GM12873 (cell line): ENCODE measurements around the gene NDUFC2.

Experiments used
- TF ChIP-seq, protein P1 (sequence below): IDR thresholded peaks from 2 replicates; pipeline ENCODE4 v1.5.1; 2012; ENCODE audit warnings: low read depth, mild to moderate bottlenecking, moderate library complexity, low read length, control low read depth; ENCODE audit not compliant: insufficient read depth; ENCODE audit errors: missing control alignments

The NDUFC2 gene

DNA sequence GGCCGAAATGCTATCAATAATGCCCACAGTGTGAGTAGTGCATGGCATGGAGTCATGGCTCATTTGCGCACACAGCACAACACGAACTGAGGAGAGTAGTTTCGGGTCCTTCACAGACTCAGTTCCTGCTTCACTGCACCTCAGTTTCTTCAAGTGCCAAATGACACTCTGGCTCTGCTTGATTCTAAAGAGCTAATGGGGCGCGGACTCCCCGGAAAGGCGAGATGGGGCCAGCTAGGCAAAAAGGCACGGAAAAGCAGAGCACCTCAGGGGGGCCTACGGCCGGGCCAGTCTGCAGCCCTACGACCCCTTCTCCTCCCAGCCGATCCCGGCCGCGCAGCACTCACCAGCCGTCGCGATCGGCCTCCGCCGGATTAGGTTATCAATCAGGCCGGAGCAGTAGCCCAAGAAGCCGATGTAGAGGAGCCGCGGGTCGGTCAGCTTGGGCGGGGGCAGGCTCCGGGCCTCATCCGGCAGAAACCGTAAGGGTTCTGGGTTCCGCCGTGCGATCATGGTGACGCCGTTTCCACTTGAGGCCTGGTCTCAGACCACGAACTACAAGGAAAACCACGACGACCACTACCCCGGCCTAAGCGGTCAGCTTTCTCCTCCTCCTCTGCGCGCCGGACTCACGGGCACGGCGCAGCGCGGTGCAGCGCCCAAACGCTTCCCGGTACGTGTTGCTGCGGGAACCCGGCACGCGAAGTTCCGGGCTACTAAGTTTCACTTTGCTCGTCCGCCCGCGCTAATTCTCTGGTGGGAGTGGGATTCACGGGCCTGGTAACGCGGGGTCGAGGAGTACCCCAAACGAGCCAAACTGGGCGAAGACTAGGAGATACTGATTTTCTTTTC, at the start of gene NDUFC2:
Gene NDUFC2, minus strand, starts transcription at position 631 of the 852 bp plus-strand sequence. Its CDS starts 118 bp downstream, at position 513.
- TF ChIP-seq, protein P1, sequence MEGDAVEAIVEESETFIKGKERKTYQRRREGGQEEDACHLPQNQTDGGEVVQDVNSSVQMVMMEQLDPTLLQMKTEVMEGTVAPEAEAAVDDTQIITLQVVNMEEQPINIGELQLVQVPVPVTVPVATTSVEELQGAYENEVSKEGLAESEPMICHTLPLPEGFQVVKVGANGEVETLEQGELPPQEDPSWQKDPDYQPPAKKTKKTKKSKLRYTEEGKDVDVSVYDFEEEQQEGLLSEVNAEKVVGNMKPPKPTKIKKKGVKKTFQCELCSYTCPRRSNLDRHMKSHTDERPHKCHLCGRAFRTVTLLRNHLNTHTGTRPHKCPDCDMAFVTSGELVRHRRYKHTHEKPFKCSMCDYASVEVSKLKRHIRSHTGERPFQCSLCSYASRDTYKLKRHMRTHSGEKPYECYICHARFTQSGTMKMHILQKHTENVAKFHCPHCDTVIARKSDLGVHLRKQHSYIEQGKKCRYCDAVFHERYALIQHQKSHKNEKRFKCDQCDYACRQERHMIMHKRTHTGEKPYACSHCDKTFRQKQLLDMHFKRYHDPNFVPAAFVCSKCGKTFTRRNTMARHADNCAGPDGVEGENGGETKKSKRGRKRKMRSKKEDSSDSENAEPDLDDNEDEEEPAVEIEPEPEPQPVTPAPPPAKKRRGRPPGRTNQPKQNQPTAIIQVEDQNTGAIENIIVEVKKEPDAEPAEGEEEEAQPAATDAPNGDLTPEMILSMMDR = no peak

- TF ChIP-seq, protein P1 = no peak
Measured at GRCh38 chr11:78127403-78127802, 47.7 kb upstream of the NDUFC2 start.

GRCh38 chr11:78112582-78113275, 33.1 kb upstream of the NDUFC2 start:
- TF ChIP-seq, protein P1 = no peak

GRCh38 chr11:78111298-78111697, 31.6 kb upstream of the NDUFC2 start:
- TF ChIP-seq, protein P1 = no peak

DNA sequence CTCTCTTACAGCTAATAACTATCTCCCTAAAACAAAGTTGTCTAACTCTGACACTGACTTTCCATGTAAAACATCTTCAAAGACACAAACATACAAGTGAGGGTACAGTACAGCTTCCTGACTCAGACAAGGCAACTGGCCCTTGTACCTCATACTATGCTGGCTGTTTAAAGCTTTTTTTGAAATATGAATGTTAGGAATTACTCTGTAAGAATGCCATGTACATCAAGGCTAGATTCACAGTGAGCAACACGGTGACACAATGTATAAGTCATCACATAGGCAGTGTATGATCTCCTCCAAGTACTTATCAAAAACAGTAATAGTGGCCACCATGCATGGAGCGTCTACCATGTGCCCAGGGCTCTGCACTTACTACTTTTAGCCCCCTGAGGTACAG, 31.2 kb upstream of the NDUFC2 start:
- TF ChIP-seq, protein P1 = no peak

DNA sequence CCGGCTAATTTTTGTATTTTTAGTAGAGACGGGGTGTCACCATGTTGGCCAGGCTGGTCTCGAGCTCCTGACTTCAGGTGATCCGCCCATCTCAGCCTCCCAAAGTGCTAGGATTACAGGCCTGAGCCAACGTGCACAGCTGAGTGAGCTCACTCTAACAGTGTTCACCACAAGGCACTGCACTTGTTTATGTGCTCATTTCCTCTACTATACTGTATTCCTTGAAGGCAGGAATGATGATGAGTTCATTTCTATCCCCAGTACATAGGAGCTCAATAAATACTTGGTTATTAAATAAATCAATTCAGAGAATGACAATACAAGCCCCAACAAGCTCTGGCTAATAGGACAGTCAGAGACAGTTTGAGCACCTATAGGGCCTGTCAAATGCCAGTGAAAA, 30.7 kb upstream of the NDUFC2 start:
- TF ChIP-seq, protein P1 = no peak
